ENCODE results near the gene NMNAT3. TPM values are rescaled to one million over a fixed set of nuclear protein-coding genes. Genes with fewer than 3 reads are reported as not detected.

The NMNAT3 gene
- polyA plus RNA-seq, 4 donors = 7.3 to 10.9 (median 9.9) TPM

DNA sequence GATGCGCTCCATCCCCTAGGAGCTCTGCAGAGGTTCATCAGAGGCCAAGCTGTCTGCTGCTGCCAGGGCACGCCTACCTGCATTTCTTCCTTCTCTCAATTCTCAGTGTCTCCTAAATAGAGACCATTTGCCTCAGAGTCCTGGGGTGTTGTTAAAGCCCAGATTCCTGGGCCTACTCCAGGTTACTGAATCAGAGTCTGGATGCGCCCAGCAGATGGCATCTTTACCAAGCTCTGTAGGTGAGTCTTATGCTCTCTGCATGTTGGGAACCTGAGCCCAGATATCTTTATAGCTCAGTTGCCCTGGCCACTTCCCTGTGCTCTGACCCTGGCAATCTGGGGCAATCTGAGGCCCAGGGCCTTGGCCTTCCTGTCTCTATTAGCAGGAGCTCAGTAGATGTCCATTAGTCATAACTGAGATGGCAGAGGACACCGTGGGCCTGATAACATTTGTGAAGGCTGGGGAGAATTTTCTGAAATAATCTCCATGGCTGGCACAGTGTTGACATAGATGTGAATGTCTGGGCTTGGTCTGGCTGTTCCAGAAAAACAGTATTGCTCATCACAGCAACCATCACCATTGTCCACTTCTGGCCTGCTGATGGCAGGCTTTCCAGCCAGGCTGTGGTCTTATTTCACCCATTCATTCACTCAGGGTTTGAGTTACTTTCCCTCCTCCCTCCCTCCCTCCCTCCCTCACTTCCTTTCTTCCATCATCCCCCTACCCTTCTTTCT lies 125.0 kb downstream of the NMNAT3 start:
- no peak for DNase-seq (ENCODE audit: low read depth in 4 of 4, low spot score in 3 of 4)

- DNase-seq (ENCODE audit: low read depth in 4 of 4, low spot score in 3 of 4) = no peak
Measured at GRCh38 chr3:139548801-139549200, 129.0 kb downstream of the NMNAT3 start.

DNA sequence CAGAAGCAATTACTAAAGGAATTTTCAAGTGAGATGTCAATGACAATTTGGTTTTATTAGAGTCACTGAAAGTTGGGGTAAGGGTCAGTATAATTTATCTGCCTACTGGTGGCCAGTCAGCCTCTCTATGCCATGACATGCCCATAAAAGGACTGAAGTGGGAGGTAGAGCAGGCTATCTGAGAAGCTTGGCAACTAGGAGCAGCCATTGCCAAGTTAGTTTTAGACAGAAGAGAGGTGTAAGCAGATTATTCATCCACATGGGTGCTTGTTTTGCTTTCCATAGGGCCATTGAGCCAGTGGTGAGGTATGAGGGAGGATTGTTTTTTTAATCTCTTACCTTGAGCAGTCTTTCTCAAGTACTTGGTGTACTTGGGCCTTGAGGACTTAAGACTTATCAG lies 130.1 kb downstream of the NMNAT3 start:
- no peak for DNase-seq (ENCODE audit: low read depth in 4 of 4, low spot score in 3 of 4)

GRCh38 chr3:139546772-139547171 lies 131.0 kb downstream of the NMNAT3 start:
- no peak for DNase-seq (ENCODE audit: low read depth in 4 of 4, low spot score in 3 of 4)

- DNase-seq (ENCODE audit: low read depth in 4 of 4, low spot score in 3 of 4) = no peak
Measured at GRCh38 chr3:139541532-139542288, 136.1 kb downstream of the NMNAT3 start.

GRCh38 chr3:139540651-139541531 lies 136.9 kb downstream of the NMNAT3 start:
- no peak for DNase-seq (ENCODE audit: low read depth in 4 of 4, low spot score in 3 of 4)

- no peak for DNase-seq (ENCODE audit: low read depth in 4 of 4, low spot score in 3 of 4)
Measured at GRCh38 chr3:139538733-139539132, 139.0 kb downstream of the NMNAT3 start.

DNA sequence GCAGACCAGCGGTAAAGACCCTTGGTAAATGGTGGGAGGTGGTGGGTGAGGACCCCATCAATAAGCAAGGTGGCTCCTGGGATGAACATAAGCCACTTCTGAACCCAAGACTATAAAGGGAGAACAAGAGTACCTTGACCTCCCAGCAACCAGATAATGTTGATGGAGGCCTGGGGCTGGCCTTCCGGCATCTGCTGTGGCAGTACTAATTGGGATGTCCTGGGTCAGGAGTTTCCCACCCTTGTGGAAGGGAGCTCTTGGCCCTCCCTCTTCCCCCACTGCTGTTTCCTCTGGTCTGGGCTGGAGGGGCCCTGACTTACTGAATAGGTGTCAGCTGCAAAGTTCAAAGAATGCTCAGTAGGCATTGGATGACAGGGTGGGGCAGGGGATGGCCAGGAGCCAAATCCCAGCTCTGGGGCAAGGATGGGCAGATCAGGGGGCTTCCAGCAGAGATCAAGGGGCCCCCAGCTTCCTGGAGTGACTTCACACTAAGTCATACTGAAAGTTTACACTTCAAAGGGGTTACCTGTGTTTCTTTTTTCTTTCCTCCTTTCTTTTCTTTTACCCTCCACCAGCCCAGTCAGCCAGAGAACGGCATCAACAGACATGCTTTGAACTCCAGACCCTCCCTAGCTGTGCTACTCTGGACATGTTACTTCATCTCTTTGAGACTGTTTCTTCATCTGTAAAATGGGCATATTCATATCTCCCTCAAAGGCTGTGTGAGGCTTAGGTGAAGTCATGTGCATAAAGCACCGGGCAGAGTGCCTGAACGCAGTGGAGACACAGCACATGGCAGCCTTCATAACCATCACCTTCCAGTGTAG lies 139.8 kb downstream of the NMNAT3 start:
- no peak for DNase-seq (ENCODE audit: low read depth in 4 of 4, low spot score in 3 of 4)

- DNase-seq (ENCODE audit: low read depth in 4 of 4, low spot score in 3 of 4) = no peak
Measured at GRCh38 chr3:139537361-139537760, 140.4 kb downstream of the NMNAT3 start.

DNA sequence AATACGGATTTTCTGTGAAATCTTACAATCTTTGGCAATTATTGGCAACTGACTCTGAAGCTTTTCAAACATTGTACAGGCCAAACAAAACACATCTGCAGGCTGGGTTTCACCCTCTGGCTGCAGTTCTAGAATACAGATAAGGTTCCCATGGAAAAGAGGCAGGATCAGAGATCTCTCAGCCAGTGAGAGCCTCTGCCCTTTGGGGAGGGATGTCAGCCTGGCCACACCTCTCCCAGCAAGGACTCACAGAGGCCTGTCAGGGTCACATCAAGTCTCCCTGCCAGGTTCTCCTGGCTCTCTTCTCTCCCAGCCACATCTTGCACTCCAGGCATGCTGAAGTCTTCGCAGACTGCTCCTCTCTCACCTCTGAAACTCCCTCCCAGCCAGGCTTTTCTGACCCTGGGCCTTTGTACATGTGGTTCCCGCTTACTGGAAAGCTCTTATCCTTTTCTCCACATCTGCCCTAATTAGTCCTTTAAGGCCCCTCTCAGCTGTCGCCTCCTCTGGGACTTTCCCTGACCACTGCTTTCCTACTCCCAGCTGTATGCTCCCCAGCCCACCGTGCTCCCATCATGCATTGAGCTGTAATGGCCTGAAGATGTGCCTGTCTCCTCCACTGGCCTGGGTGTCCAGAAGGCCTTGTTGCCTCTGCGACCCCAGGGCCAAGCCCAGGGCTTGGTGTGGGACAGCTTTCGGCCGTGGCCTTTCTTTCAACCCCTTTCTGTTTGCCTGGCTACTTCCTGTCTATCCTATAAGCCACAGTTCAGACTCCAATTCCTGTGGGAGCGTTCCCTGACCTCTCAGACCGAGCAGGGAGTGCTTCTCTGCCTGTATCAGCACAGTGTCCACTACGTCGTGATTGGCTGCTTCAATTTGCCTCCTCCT lies 142.5 kb downstream of the NMNAT3 start:
- DNase-seq (ENCODE audit: low read depth in 4 of 4, low spot score in 3 of 4) = no peak

DNA sequence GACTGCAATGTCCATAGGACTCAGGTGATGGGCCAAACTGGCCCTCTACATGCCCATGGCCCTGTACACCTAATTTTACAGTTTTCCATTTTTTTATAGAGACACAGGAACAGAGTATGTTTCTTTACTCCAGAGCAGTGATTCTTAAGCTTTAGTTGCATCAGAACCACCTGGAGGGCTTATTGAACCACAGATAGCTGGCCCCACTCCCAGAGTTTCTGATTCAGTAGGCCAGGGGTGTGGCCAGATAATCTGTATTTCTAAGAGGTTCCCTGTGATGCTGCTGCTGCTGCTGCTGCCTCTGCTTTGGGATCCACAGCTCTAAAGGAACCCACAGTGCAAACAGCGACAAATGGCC lies 143.3 kb downstream of the NMNAT3 start:
- DNase-seq (ENCODE audit: low read depth in 4 of 4, low spot score in 3 of 4) = no peak

DNA sequence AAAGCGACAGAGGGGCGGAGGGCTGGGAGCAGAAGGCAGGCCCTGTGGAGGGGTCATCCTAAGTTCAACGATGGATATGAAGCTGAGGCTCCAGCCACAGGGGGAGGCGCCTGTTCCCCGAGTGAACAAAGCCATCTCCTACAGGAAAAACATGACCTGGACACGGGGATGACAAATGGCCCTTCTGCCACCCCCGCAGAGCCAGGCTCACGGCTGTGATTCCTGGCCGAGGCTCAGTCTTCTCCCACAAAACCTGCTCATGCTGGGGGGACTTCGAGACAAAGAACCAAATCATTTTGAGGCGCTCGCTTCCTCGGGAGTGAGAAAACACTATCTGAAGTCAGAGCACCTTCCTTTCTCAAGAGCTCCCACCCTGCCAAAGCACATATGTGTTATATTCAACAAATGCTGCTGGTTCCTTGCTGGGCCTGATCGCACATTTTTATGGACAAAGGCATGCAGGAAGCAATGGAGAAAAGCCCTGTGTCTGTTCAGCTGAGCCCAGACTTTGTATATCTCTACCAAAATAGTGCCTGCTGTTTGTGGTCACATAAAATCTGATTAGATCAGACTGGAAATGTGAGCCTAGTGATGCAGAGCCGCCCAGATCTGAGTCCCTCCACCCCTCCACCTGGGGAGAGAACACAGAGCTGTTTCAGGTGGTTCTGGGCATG lies 143.9 kb downstream of the NMNAT3 start:
- DNase-seq (ENCODE audit: low read depth in 4 of 4, low spot score in 3 of 4) = peak in 1 of 4 donors; percentile 75

DNA sequence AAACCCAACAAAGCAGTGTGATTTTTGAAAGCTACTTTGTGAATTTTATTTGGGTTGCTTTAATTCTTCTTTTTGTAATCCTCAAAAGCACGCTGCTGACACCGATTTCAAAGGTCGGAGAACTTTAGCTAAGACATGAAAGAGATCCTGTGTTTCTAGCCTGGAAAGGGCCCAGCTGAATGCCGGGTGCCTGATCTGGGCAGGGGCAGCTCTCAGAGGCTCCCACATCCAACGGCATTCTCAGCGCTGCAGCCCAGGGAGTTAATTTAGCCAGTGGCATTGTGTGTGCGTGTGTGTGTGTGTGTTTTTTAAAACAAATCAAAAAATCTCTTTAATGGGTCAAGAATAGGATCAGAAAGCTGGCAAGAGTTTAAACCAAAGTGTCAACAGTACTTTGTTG lies 144.8 kb downstream of the NMNAT3 start:
- DNase-seq (ENCODE audit: low read depth in 4 of 4, low spot score in 3 of 4) = no peak

DNA sequence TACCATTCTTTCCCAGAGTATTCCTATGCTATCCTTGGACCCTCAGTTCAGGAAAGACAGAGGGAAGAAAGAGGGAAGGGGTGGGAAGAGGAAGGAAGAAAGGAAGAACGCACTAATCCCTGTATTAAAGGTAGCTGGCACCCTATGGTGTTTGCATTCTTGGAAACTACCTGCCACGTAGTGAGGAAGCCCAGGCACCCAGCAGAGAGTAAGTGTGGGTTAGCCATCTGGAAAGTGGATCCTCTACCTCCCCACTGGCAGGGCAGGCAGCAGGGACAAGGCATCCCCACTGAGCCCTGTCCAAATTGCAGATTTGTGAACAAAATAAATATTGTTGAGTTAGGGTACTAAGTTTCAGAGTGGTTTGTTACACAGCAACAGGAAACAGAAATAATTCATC lies 147.1 kb downstream of the NMNAT3 start:
- DNase-seq (ENCODE audit: low read depth in 4 of 4, low spot score in 3 of 4) = no peak

DNA sequence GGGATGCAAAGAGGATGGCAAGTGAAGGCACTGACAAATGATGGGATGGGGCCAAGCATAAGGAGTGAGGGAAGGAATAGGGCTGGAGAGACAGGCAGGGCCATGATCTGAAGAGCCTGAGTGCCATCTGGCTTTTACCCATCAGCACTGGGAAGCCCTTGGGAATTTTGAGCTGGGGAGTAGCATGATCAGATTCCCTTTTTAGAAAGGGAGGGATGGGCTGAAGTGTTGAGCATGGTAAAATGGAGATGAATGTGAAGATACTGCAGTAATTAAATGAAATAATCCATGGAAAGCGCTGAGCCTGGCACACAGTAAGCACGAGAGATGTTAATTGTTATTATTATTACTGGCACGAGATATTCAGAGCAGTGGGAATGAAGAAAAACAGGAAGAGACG lies 148.1 kb downstream of the NMNAT3 start:
- no peak for DNase-seq (ENCODE audit: low read depth in 4 of 4, low spot score in 3 of 4)

DNA sequence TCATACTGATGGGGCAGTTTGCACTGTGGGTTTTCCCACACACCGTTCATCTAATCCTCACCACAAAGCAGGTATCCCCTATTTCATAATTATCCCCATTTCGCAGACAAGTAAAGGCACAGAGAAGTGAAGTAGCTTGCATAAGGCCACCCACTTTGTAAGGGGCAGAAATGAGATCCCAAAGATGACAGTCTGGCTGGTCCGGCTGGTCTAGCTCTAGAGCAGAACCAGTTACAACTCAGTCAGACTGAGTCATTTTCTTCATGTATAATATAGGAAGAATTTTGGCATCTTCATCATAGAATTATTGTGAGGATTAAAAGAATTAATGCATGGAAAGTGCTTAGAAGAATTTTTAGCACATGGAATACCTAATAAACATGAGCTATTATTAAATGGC lies 148.8 kb downstream of the NMNAT3 start:
- no peak for DNase-seq (ENCODE audit: low read depth in 4 of 4, low spot score in 3 of 4)

DNA sequence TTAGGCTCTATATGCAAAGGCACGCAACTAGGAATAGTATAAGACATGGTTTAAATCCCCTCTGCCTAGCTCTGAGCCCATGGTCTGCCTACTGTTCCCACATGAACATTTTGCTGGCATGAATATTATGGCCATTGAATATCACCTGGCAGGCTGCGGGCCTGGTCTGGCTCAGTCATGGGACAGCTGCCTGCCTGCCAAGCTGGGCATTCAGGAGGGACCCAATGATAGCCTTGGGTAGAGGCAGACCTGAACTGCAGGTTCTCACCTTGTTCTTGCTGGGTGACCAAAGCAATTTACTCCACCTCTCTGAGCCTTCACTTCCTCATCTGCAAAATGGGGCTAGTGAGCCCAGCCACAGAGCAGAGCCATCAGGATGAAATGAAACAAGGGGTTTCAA lies 149.5 kb downstream of the NMNAT3 start:
- no peak for DNase-seq (ENCODE audit: low read depth in 4 of 4, low spot score in 3 of 4)

DNA sequence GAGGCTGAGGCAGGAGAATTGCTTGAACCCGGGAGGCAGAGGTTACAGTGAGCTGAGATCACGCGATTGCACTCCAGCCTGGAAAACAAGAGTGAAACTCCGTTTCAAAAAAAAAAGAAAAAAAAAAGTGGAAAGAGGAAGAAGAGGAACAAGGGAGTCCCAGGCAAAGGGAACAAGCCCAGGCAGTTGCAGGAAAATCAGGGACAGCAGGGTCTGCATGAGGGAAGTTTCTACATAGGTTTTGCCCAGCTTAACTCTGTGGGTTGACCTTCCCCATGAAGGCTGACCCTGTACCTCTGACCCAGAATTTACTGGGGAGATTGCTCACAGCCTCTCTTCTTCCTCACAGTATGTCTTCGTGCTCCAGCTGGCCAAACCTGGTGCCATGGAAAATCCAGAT lies 150.5 kb downstream of the NMNAT3 start:
- no peak for DNase-seq (ENCODE audit: low read depth in 4 of 4, low spot score in 3 of 4)

- DNase-seq (ENCODE audit: low read depth in 4 of 4, low spot score in 3 of 4) = no peak
Measured at GRCh38 chr3:139526146-139526545, 151.6 kb downstream of the NMNAT3 start.

Measured in right renal pelvis (tissue), 4 donors.